ENCODE data around the gene BCL6. TPM values are rescaled to one million over a fixed set of nuclear protein-coding genes. Genes with fewer than 3 reads are reported as not detected.

Gene BCL6
- 26.8 TPM for total RNA-seq
- 56.2 TPM for polyA plus RNA-seq
- long read RNA-seq, donor 1, partial matches to known transcripts = 0 of 2 reads
- long read RNA-seq, donor 1, other reads (novel, unspliced or antisense) = 0 of 2 reads
- long read RNA-seq, donor 2 = 0 reads
- long read RNA-seq, donor 3, partial matches to known transcripts = 22 of 26 reads
- long read RNA-seq, donor 3, other reads (novel, unspliced or antisense) = 0 of 26 reads
- long read RNA-seq, donor 4, partial matches to known transcripts = 7 of 7 reads
- long read RNA-seq, donor 4, other reads (novel, unspliced or antisense) = 0 of 7 reads
- long read RNA-seq, donor 5, partial matches to known transcripts = 33 of 38 reads
- long read RNA-seq, donor 5, other reads (novel, unspliced or antisense) = 0 of 38 reads
- long read RNA-seq, donor 6, partial matches to known transcripts = 7 of 12 reads
- long read RNA-seq, donor 6, other reads (novel, unspliced or antisense) = 0 of 12 reads
- long read RNA-seq, donor 7, transcript BCL6-202 (10 exons, 3,569 nt) = major isoform, 6 of 25 reads
- long read RNA-seq, donor 7, partial matches to known transcripts = 19 of 25 reads
- long read RNA-seq, donor 7, other reads (novel, unspliced or antisense) = 0 of 25 reads
- long read RNA-seq, donor 8 = 0 reads
- long read RNA-seq, donor 9, partial matches to known transcripts = 11 of 17 reads
- long read RNA-seq, donor 9, other reads (novel, unspliced or antisense) = 0 of 17 reads
- long read RNA-seq, donor 10, partial matches to known transcripts = 16 of 17 reads
- long read RNA-seq, donor 10, other reads (novel, unspliced or antisense) = 0 of 17 reads

GRCh38 chr3:187745201-187746058 lies at the start of gene BCL6:
Gene BCL6, minus strand, starts transcription at chr3:187745468. Its CDS starts 11,775 bp downstream, at chr3:187733693.
- Histone ChIP-seq H3K27ac (ENCODE audit: low read depth in 1 of 2, low read length in 1 of 2) (peak within 1 kb of the TSS; percentile 97 to 98), H3K9me3 (ENCODE audit: control insufficient read depth in 2 of 2, insufficient read depth in 1 of 2, low read length in 1 of 2) (peaks cover 0 to 3% of the 10 kb centered on the region in 2 donors), H3K4me1 (ENCODE audit: control insufficient read depth in 2 of 2, insufficient read depth in 2 of 2, low read length in 2 of 2) (peaks cover 33 to 60% of the 10 kb centered on the region in 2 donors), H3K36me3 (ENCODE audit: control insufficient read depth in 2 of 2, insufficient read depth in 2 of 2, low read length in 1 of 2) (no peaks in the 10 kb centered on the region), H3K4me3 (ENCODE audit: low read length in 2 of 2) (peak within 1 kb of the TSS; percentile 93 to 95), H3K27me3 (ENCODE audit: control insufficient read depth in 2 of 2, insufficient read depth in 1 of 2, low read length in 1 of 2) (no peaks in the 10 kb centered on the region)
- peak; percentile 87 to 99 (median 94) for DNase-seq (ENCODE audit: low read depth in 6 of 9, low spot score in 9 of 9)
- WGBS = under 1% methylated on average over 40 of the region's 40 CpGs

DNA sequence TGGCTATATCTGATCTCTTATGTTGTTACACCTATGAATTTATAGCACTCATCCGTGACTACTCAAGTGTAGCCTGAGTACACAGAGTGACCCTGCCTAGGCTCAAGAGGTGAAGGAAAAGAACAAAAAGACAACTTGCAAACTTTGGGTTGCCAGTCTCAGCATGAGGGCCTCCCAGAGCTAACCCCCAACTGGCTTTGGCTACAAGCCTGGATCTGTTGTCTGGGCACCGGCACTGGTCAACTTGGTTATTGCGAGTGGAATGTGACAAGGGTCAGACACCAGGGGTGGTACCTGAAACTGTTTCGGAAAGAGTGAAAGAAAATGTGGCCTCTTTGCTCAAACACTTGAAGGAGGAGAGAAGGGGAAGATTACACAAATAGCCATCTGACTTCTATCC lies 49.5 kb upstream of the BCL6 start:
- no peaks in the 10 kb centered on the region for H3K36me3 ChIP-seq (ENCODE audit: control insufficient read depth in 2 of 2, insufficient read depth in 2 of 2, low read length in 1 of 2)
- peaks cover 0 to 3% of the 10 kb centered on the region in 2 donors for H3K9me3 ChIP-seq (ENCODE audit: control insufficient read depth in 2 of 2, insufficient read depth in 1 of 2, low read length in 1 of 2)
- no peak for DNase-seq (ENCODE audit: low read depth in 6 of 9, low spot score in 9 of 9)
- H3K27ac ChIP-seq (ENCODE audit: low read depth in 1 of 2, low read length in 1 of 2) = no peak overlapping the region
- H3K27me3 ChIP-seq (ENCODE audit: control insufficient read depth in 2 of 2, insufficient read depth in 1 of 2, low read length in 1 of 2) = no peaks in the 10 kb centered on the region
- over 99% methylated on average over 4 of the region's 4 CpGs for WGBS
- no peak overlapping the region for H3K4me3 ChIP-seq (ENCODE audit: low read length in 2 of 2)
- peaks cover 6 to 16% of the 10 kb centered on the region in 2 donors for H3K4me1 ChIP-seq (ENCODE audit: control insufficient read depth in 2 of 2, insufficient read depth in 2 of 2, low read length in 2 of 2)

GRCh38 chr3:187793618-187794017 lies 48.4 kb upstream of the BCL6 start:
- peaks cover 4 to 7% of the 10 kb centered on the region in 2 donors for H3K4me1 ChIP-seq (ENCODE audit: control insufficient read depth in 2 of 2, insufficient read depth in 2 of 2, low read length in 2 of 2)

GRCh38 chr3:187792521-187792920 lies 47.3 kb upstream of the BCL6 start:
- Histone ChIP-seq H3K27me3 (ENCODE audit: control insufficient read depth in 2 of 2, insufficient read depth in 1 of 2, low read length in 1 of 2) (no peaks in the 10 kb centered on the region), H3K4me1 (ENCODE audit: control insufficient read depth in 2 of 2, insufficient read depth in 2 of 2, low read length in 2 of 2) (no peaks in the 10 kb centered on the region), H3K27ac (ENCODE audit: low read depth in 1 of 2, low read length in 1 of 2) (no peak overlapping the region), H3K36me3 (ENCODE audit: control insufficient read depth in 2 of 2, insufficient read depth in 2 of 2, low read length in 1 of 2) (no peaks in the 10 kb centered on the region), H3K4me3 (ENCODE audit: low read length in 2 of 2) (no peak overlapping the region), H3K9me3 (ENCODE audit: control insufficient read depth in 2 of 2, insufficient read depth in 1 of 2, low read length in 1 of 2) (no peaks in the 10 kb centered on the region)
- WGBS = 98% methylated on average over 3 of the region's 3 CpGs
- no peak for DNase-seq (ENCODE audit: low read depth in 6 of 9, low spot score in 9 of 9)

More at GRCh38 chr3:187793618-187794017, 48.4 kb upstream of the BCL6 start:
- DNase-seq (ENCODE audit: low read depth in 6 of 9, low spot score in 9 of 9) = no peak
- no peaks in the 10 kb centered on the region for H3K27me3 ChIP-seq (ENCODE audit: control insufficient read depth in 2 of 2, insufficient read depth in 1 of 2, low read length in 1 of 2)
- no peak overlapping the region for H3K27ac ChIP-seq (ENCODE audit: low read depth in 1 of 2, low read length in 1 of 2)
- H3K36me3 ChIP-seq (ENCODE audit: control insufficient read depth in 2 of 2, insufficient read depth in 2 of 2, low read length in 1 of 2) = no peaks in the 10 kb centered on the region
- H3K4me3 ChIP-seq (ENCODE audit: low read length in 2 of 2) = no peak overlapping the region
- WGBS = over 99% methylated on average over 2 of the region's 2 CpGs
- H3K9me3 ChIP-seq (ENCODE audit: control insufficient read depth in 2 of 2, insufficient read depth in 1 of 2, low read length in 1 of 2) = peaks cover 0 to 3% of the 10 kb centered on the region in 2 donors

- no peaks in the 10 kb centered on the region for H3K27me3 ChIP-seq (ENCODE audit: control insufficient read depth in 2 of 2, insufficient read depth in 1 of 2, low read length in 1 of 2)
- no peaks in the 10 kb centered on the region for H3K9me3 ChIP-seq (ENCODE audit: control insufficient read depth in 2 of 2, insufficient read depth in 1 of 2, low read length in 1 of 2)
- H3K4me3 ChIP-seq (ENCODE audit: low read length in 2 of 2) = no peak overlapping the region
- DNase-seq (ENCODE audit: low read depth in 6 of 9, low spot score in 9 of 9) = no peak
- WGBS = 88% methylated on average over 3 of the region's 3 CpGs
- H3K4me1 ChIP-seq (ENCODE audit: control insufficient read depth in 2 of 2, insufficient read depth in 2 of 2, low read length in 2 of 2) = no peaks in the 10 kb centered on the region
- no peaks in the 10 kb centered on the region for H3K36me3 ChIP-seq (ENCODE audit: control insufficient read depth in 2 of 2, insufficient read depth in 2 of 2, low read length in 1 of 2)
- H3K27ac ChIP-seq (ENCODE audit: low read depth in 1 of 2, low read length in 1 of 2) = no peak overlapping the region
Observed at GRCh38 chr3:187789872-187790271, 44.6 kb upstream of the BCL6 start.

- WGBS = 59% methylated on average over 5 of the region's 5 CpGs
- Histone ChIP-seq H3K27me3 (ENCODE audit: control insufficient read depth in 2 of 2, insufficient read depth in 1 of 2, low read length in 1 of 2) (no peaks in the 10 kb centered on the region), H3K9me3 (ENCODE audit: control insufficient read depth in 2 of 2, insufficient read depth in 1 of 2, low read length in 1 of 2) (no peaks in the 10 kb centered on the region), H3K4me3 (ENCODE audit: low read length in 2 of 2) (no peak overlapping the region), H3K36me3 (ENCODE audit: control insufficient read depth in 2 of 2, insufficient read depth in 2 of 2, low read length in 1 of 2) (no peaks in the 10 kb centered on the region), H3K4me1 (ENCODE audit: control insufficient read depth in 2 of 2, insufficient read depth in 2 of 2, low read length in 2 of 2) (no peaks in the 10 kb centered on the region), H3K27ac (ENCODE audit: low read depth in 1 of 2, low read length in 1 of 2) (no peak overlapping the region)
- no peak for DNase-seq (ENCODE audit: low read depth in 6 of 9, low spot score in 9 of 9)
Observed at GRCh38 chr3:187788984-187789857, 44.0 kb upstream of the BCL6 start.

DNA sequence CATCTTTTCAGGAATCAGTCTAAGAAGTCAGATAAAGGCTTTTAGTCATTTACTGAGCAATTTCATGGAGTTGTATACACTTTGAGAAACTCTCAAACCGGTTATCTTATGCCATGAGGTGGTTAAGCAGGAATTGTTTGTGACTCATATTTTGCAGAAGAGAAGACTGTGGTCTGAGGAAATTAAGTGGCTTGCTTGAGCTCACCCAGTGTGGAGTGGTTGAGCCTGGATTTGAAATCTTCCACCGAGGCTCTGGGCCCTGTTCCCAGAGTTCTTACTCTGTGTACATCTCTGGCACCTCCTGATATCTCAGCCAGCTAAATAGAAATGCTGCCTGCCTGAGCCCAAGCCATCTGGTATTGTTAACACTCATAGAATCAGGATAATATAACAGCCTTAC lies 37.8 kb upstream of the BCL6 start:
- Histone ChIP-seq H3K9me3 (ENCODE audit: control insufficient read depth in 2 of 2, insufficient read depth in 1 of 2, low read length in 1 of 2) (no peaks in the 10 kb centered on the region), H3K27ac (ENCODE audit: low read depth in 1 of 2, low read length in 1 of 2) (no peak overlapping the region), H3K4me1 (ENCODE audit: control insufficient read depth in 2 of 2, insufficient read depth in 2 of 2, low read length in 2 of 2) (no peaks in the 10 kb centered on the region), H3K36me3 (ENCODE audit: control insufficient read depth in 2 of 2, insufficient read depth in 2 of 2, low read length in 1 of 2) (no peaks in the 10 kb centered on the region), H3K27me3 (ENCODE audit: control insufficient read depth in 2 of 2, insufficient read depth in 1 of 2, low read length in 1 of 2) (no peaks in the 10 kb centered on the region), H3K4me3 (ENCODE audit: low read length in 2 of 2) (no peak overlapping the region)
- DNase-seq (ENCODE audit: low read depth in 6 of 9, low spot score in 9 of 9) = no peak
- WGBS = 88% methylated on average over 2 of the region's 2 CpGs

GRCh38 chr3:187782006-187782405 lies 36.7 kb upstream of the BCL6 start:
- no peak overlapping the region for H3K27ac ChIP-seq (ENCODE audit: low read depth in 1 of 2, low read length in 1 of 2)
- no peak for DNase-seq (ENCODE audit: low read depth in 6 of 9, low spot score in 9 of 9)
- H3K4me3 ChIP-seq (ENCODE audit: low read length in 2 of 2) = no peak overlapping the region
- H3K4me1 ChIP-seq (ENCODE audit: control insufficient read depth in 2 of 2, insufficient read depth in 2 of 2, low read length in 2 of 2) = peaks cover 3% of the 10 kb centered on the region in 2 donors
- H3K27me3 ChIP-seq (ENCODE audit: control insufficient read depth in 2 of 2, insufficient read depth in 1 of 2, low read length in 1 of 2) = no peaks in the 10 kb centered on the region
- no peaks in the 10 kb centered on the region for H3K9me3 ChIP-seq (ENCODE audit: control insufficient read depth in 2 of 2, insufficient read depth in 1 of 2, low read length in 1 of 2)
- no peaks in the 10 kb centered on the region for H3K36me3 ChIP-seq (ENCODE audit: control insufficient read depth in 2 of 2, insufficient read depth in 2 of 2, low read length in 1 of 2)
- 99% methylated on average over 3 of the region's 3 CpGs for WGBS
